Measurements from ENCODE around the gene AZIN2.
"Not testable (repeated sequence)": the region's sequence is repeated elsewhere in the genome, so short reads cannot be mapped to it uniquely, and the experiment has no call there.

Gene AZIN2

DNA sequence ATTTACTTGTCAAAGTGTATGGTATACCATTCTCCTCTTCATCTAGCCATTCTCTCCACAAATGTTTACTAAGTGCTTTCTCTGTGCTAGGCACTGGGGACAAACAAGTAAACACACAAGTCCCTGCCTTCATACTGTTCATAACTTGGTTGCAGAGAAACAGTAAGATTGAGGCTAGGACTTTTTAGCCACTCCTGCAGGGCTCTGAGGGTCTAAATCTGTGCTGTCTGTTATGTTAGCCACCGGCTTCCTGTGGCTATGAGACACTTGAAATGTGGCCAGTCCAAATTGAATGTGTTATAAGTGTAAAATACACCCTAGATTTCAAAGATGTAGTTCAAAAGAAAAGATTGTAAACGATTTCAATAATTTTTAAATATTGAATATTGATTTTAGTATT, 50.2 kb downstream of the AZIN2 start:
- DNase-seq: no peak

- no peak for DNase-seq
Measured at GRCh38 chr1:33132549-33132948, 51.6 kb downstream of the AZIN2 start.

DNA sequence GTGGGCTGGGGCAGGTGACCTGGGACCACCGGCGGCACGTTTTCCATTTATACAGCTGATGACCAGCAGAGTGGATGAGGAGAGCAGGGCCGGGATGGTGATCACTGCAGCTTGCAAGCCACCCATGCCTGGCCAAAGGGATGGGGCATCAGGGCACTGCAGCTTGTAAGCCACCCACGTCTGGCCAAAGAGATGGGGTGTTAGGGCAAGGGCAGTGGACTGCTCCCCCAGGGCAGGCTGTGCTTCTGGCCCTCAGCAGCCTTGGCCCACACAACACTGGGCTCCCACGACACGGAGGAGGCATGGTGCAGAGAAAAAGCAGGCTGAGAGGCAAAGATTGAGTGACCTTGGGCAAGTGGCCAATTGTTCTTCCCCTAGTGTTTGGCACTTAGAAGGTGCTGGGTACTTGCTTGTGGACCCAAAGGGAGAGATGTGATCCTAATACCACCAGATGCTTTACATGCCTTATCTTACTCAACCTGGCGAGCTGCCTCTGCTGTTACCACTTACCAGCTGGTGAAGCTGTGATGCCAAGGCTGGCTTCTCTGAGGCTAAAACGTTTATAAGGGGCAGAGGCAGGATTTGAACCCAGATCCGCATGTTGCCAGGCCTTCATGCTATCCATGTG, 52.6 kb downstream of the AZIN2 start:
- no peak for DNase-seq

GRCh38 chr1:33136041-33136440, 55.1 kb downstream of the AZIN2 start:
- DNase-seq: not testable (repeated sequence)

- DNase-seq: peak; percentile 41
Measured at GRCh38 chr1:33137800-33138199, 56.8 kb downstream of the AZIN2 start.

- no peak for DNase-seq
Measured at GRCh38 chr1:33140153-33141149, 59.5 kb downstream of the AZIN2 start.

GRCh38 chr1:33141216-33141615, 60.3 kb downstream of the AZIN2 start:
- DNase-seq: no peak

DNA sequence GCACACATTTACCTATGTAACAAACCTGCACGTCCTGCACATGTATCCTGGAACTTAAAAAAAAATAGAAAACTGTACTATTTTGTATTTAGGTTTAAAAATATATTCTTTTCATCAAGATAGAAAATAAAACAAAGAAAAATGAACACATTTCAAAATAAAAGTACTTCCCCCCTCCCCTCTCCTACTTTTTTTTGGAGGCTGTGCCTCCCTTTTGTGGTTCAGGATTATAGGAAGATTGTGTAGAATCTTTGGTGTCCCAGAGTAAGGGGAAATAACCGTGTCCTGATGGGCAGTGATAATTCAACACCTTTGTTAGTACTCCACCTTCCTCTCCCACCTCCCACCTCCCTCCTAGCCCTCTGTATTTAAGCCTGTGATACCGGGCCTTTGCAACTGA, 60.8 kb downstream of the AZIN2 start:
- DNase-seq: no peak

DNA sequence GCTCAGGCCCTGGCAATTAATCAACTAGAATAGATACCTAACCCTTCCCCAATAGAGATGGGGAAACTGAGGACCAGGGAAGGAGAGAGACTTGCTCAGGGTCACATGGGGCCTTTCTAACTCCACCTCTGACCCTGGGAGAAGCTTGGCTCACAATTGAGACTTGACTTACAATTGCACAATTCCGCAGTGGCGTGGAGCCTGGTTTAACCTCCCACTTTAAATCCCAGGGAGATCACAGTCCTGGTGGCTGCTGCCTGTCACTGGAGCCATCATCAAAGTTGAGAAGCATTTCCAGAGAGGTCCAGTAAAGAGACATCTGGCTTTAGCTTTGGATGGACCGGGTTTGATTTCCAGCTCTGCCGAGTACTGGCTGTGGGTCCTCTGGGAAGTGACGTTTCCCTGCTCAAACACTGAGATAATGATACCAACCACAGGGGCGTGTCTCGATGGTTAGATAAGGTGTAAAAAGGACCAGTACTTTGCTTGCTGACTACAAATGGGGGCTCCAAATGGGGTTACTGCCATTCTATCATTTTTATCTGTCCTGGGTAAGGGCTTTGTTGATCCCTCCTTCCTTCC, 61.6 kb downstream of the AZIN2 start:
- DNase-seq: no peak

DNA sequence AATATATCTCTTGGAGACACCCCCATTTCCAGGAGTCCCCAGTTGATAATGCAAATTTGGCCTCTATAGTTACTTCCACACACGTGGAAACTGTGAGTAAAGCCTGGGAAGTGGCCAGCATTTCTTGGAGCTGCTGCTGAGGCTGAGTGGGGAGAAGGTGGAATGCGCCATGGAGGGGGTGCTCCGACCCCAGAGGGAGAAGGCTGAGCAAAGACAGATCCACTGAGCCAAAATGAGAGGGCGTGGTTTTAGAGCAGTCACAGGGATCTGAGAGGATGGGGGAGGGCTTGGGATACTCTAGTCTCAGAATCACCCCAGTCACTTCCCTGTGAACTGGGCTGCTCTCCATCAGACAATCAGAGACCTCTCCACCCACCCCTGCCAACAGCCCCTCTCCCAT, 62.2 kb downstream of the AZIN2 start:
- no peak for DNase-seq

DNA sequence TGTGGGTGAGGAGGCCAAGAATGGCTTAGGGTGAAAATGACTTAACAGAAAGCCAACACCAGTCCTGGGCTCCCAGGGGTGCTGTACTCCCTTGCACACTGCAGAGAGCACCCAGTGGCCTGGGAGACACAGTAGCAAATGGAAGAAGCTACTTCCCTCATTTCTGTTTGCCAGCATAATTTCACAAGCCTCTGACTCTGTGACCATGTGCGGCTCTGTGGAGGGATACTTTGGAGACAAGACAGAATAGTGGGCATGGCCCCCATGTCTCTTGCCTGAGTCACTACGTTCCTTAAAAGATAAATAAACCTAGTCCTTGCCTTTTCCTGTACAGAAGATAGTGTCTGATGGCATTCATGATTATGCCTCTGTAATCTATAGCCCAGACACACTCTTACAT, 62.7 kb downstream of the AZIN2 start:
- DNase-seq: no peak

DNA sequence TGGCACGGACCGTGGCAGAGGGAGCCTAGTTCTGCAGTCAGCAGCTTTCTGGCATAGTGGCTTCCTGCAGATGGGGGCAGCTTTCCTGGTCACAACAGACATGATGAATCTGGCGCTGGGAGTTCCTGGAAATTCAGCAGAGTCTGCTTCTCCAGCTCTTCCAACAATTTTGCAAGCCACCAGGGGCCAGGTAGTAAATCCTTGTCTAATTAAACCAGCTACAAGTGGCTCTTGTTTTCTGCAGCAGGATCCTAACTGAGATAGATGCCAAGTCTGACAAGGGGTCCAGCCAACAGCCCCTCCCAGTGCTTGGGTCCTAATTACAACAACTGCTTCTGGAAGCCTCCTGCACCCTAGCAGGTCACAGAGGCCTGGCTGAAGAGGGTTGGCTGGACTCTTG, 65.0 kb downstream of the AZIN2 start:
- no peak for DNase-seq

- no peak for DNase-seq
Measured at GRCh38 chr1:33147275-33147996, 66.5 kb downstream of the AZIN2 start.

DNA sequence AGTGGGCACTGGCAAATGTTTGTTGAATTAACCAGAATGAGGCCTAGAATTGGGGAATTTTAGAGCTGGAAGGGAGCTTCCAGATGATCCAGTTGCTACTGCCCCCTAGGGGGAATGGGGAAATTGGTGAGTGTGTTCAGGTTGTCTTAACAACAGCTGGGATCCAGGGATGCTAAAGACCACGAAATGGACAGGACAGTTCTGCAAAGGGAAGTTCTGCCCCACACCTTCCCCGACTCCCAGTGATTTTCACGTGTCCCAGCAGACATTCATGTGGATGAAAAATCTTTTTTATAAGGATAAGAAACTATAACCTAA, 67.0 kb downstream of the AZIN2 start:
- no peak for DNase-seq

GRCh38 chr1:33148615-33149014, 67.7 kb downstream of the AZIN2 start:
- DNase-seq: no peak

DNA sequence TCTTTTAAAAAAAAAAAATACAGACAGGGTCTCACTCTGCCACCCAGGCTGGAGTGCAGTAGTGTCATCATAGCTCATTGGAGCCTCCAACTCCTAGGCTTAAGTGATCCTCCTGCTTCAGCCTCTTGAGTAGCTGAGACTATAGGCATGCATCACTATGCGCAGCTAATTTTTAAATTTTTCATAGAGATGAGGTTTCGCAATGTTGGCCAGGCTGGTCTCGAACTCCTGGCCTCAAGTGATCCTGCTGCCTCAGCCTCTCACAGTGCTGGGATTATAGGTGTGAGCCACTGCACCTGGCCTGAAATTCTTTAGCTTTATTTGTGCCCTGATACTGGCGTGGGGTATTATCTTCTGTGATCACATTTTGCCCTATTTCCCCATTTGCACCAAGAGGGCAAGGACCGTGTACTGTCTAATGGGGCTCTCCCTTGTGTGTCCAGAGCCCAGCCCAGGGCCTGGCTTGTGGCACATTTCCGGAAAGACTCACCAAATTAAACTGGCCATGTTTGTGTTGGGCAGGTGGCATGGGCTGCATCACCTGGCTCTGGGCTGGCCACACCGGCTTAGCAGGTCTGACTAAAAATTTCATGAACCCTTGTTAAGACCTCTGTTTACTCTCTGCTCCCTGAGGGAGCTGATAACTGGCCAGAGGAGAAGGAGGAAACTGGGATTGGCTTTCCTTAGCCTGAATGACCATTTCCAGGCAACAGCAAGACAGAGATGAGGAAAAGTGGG, 68.7 kb downstream of the AZIN2 start:
- no peak for DNase-seq

DNA sequence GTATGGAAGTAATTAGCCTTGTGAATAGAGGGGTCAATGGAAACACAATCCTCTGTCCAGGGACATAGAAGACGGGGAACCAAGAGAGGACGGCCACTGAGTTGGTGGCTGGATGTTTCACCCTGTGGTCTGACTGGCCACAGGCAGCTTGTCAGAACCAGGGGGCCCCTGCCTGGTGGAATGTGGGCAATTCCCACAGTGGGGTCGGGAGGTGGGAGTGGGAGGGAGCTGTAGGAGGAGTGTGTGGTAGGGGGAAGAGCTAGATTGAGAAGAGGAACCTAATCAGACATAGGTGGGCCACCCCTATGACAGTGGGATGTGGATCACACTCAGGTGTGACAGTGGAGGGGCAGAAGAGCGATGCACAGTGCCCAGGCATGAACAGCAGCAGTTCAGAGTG, 69.6 kb downstream of the AZIN2 start:
- no peak for DNase-seq

DNA sequence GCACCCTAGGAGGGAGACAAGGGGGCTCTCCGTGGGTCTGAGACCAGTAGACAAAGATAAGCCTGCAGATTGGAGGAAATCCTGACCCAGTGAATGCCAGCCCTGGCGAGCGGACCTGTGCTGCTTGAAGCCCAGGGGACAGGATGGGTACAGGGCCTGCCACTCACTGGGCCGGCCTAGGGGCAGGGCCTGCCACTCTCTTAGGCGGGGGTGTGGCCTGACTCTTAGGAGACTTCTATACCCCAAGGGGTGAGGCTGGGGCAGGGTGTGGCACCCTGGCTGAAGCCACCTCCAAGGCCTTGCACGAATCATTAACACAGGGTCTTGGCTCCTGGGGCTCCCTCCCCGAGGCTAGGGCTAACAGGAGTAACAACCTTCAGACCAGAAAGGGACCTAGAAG, 70.2 kb downstream of the AZIN2 start:
- no peak for DNase-seq

- no peak for DNase-seq
Measured at GRCh38 chr1:33152685-33153432, 71.9 kb downstream of the AZIN2 start.

DNA sequence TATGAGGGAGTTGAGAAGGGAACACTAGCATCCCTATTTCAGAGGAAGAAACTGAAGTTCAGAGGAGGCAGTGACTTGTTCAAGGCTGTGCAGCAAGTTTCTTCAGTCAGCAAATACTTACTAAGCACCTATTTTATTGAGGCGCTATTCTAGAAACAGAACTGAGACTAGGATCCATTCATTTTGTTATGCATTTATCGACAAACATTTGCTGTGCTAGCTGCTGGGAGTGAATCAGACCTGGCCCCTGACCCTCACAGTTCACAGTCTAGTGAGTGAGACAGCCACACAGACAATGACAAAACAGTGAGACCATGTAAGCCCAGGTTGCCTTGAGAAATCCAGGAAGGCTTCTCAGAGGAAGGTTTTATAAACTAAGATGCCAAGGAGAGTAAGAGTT, 72.7 kb downstream of the AZIN2 start:
- no peak for DNase-seq

DNA sequence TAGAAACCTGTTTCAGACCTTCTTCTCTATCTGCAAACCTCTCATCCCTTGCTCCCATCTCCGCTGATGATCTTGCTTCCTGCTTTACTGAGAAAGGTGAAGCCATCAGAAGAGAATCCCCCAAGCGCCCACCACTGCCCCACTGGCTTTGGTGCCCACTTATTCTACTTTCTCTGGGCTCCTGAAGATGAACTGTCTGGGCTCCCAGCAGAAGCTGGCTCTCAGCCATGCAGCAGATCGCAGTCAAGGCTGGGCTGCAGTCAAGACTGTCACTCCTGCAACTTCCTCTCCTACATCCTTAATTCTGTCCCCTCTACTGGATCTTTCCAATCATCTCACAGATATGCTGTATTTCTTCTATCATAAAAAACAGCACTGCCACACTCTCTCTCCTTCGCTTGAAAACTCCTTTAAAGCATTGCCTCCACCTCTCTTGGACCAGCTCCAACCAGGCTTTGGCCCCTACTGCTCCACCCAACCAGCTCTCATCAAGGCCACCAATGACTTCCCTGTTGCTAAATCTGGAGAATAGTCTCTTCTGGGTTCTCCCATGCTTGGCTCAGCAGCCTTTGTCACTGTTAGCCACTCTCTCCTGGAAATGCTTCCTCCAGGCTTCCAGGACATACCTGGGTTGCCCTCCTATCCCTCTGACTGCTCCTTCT, 75.1 kb downstream of the AZIN2 start:
- DNase-seq: no peak
